GM12891 (cell line): ENCODE data around the gene KIF5C.

ENCODE experiments used
- DNase-seq: peaks from one replicate; pipeline ENCODE4 v3.0.0; 2011; ENCODE audit warnings: low spot score; ENCODE audit not compliant: insufficient read length
- FAIRE-seq: peaks from 2 replicates; lab custom pipeline; 2011; peaks lifted over from hg19 to GRCh38; lab: Jason Lieb, UNC
- PAX5 ChIP-seq: IDR thresholded peaks from 2 replicates; pipeline ENCODE4 v1.6.1; 2011; ENCODE audit warnings: low read length, moderate library complexity, mild to moderate bottlenecking; ENCODE audit not compliant: insufficient read depth, severe bottlenecking
- POLR2A ChIP-seq: IDR thresholded peaks from 2 replicates; pipeline ENCODE4 v1.6.1; 2011; ENCODE audit warnings: low read depth, low read length, control low read depth
- POLR2AphosphoS5 ChIP-seq: IDR thresholded peaks from 2 replicates; pipeline ENCODE4 v1.6.1; 2011; ENCODE audit warnings: low read depth, low read length, control low read depth
- POU2F2 ChIP-seq: IDR thresholded peaks from 2 replicates; pipeline ENCODE4 v1.6.1; 2011; ENCODE audit warnings: low read depth, mild to moderate bottlenecking, control low read depth, low read length, moderate library complexity
- SPI1 ChIP-seq: IDR thresholded peaks from 2 replicates; pipeline ENCODE4 v1.6.1; 2011; ENCODE audit warnings: low read depth, low read length, control low read depth
- TAF1 ChIP-seq: IDR thresholded peaks from 2 replicates; pipeline ENCODE4 v1.6.1; 2011; ENCODE audit warnings: low read depth, low read length, control low read depth

The KIF5C gene

GRCh38 chr2:148885988-148886387, 11.0 kb downstream of the KIF5C start:
- DNase-seq (no peak), FAIRE-seq (no peak)
- TF ChIP-seq POLR2A (no peak), TAF1 (no peak), POLR2AphosphoS5 (no peak), SPI1 (no peak), POU2F2 (no peak), PAX5 (no peak)

GRCh38 chr2:148887350-148888002, 12.4 kb downstream of the KIF5C start:
- no peak for TF ChIP-seq PAX5
- TF ChIP-seq POU2F2 = no peak
- TF ChIP-seq TAF1 = no peak
- TF ChIP-seq SPI1 = no peak
- FAIRE-seq = no peak
- DNase-seq = no peak

- TF ChIP-seq POLR2A = no peak
- no peak for TF ChIP-seq PAX5
- no peak for TF ChIP-seq SPI1
- TF ChIP-seq POLR2AphosphoS5 = no peak
- no peak for DNase-seq
- peak; percentile 72 for FAIRE-seq
Measured at GRCh38 chr2:148888003-148888501, 13.0 kb downstream of the KIF5C start.

- FAIRE-seq = no peak
- no peak for DNase-seq
Measured at GRCh38 chr2:148888986-148889385, 14.0 kb downstream of the KIF5C start.

GRCh38 chr2:148893906-148894305, 18.9 kb downstream of the KIF5C start:
- no peak for FAIRE-seq
- DNase-seq = no peak
- TF ChIP-seq PAX5 = no peak
- no peak for TF ChIP-seq POU2F2
- no peak for TF ChIP-seq POLR2AphosphoS5
- no peak for TF ChIP-seq POLR2A
- TF ChIP-seq SPI1 = no peak
- TF ChIP-seq TAF1 = no peak

More at GRCh38 chr2:148888986-148889385, 14.0 kb downstream of the KIF5C start:
- no peak for TF ChIP-seq POLR2A
- no peak for TF ChIP-seq PAX5
- TF ChIP-seq SPI1 = no peak
- TF ChIP-seq POLR2AphosphoS5 = no peak
- no peak for TF ChIP-seq TAF1
- no peak for TF ChIP-seq POU2F2

- no peak for FAIRE-seq
- DNase-seq = no peak
- no peak for TF ChIP-seq POLR2A
- no peak for TF ChIP-seq TAF1
- TF ChIP-seq POU2F2 = no peak
- TF ChIP-seq SPI1 = no peak
- no peak for TF ChIP-seq PAX5
- TF ChIP-seq POLR2AphosphoS5 = no peak
Measured at GRCh38 chr2:148896136-148896535, 21.1 kb downstream of the KIF5C start.

- TF ChIP-seq POU2F2 (no peak), POLR2AphosphoS5 (no peak), SPI1 (no peak), PAX5 (no peak), TAF1 (no peak), POLR2A (no peak)
- DNase-seq (no peak), FAIRE-seq (no peak)
Measured at GRCh38 chr2:148899638-148900318, 24.8 kb downstream of the KIF5C start.

- no peak for DNase-seq
- TF ChIP-seq TAF1 (no peak), PAX5 (no peak), POLR2AphosphoS5 (no peak), POU2F2 (no peak)
- FAIRE-seq = no peak
Measured at GRCh38 chr2:148900350-148900837, 25.4 kb downstream of the KIF5C start.

- DNase-seq (no peak), FAIRE-seq (no peak)
- TF ChIP-seq POU2F2 (no peak), POLR2A (no peak), POLR2AphosphoS5 (no peak), PAX5 (no peak), TAF1 (no peak)
Measured at GRCh38 chr2:148901142-148901541, 26.1 kb downstream of the KIF5C start.

- FAIRE-seq (no peak), DNase-seq (no peak)
- TF ChIP-seq PAX5 (no peak), SPI1 (no peak), TAF1 (no peak), POU2F2 (no peak), POLR2AphosphoS5 (no peak), POLR2A (no peak)
Measured at GRCh38 chr2:148902798-148903197, 27.8 kb downstream of the KIF5C start.
